Calu3 (cell line): ENCODE results near the gene CLNK. TPM values are rescaled to one million over a fixed set of nuclear protein-coding genes. Genes with fewer than 3 reads are reported as not detected.

Experiments
- BruUV-seq: library from RNA; stranded (reverse); fragments of 400-500 nt; replicated peaks from 2 replicates; lab custom pipeline; 2021; lab: Mats Ljungman, UMichigan
- CTCF ChIA-PET: fragments of 300-600 bp; sonication (Branson Sonifier 250); formaldehyde crosslinking; loops from one replicate; lab custom pipeline; 2022; ENCODE audit warnings: antibody characterized with exemption; lab: Charles Lee
- DNase-seq: peaks from one replicate; pipeline ENCODE4 v3.0.0; 2022
- H3K27ac Mint-ChIP-seq: one replicate; pipeline ENCODE4 v1.8.0; 2022; ENCODE audit warnings: mixed read lengths; ENCODE audit not compliant: unreplicated experiment
- H3K27me3 Mint-ChIP-seq: one replicate; pipeline ENCODE4 v1.8.0; 2022; ENCODE audit warnings: mixed read lengths; ENCODE audit not compliant: unreplicated experiment
- H3K36me3 Mint-ChIP-seq: one replicate; pipeline ENCODE4 v1.8.0; 2022; ENCODE audit warnings: mild to moderate bottlenecking, moderate library complexity, mixed read lengths; ENCODE audit not compliant: insufficient read depth, unreplicated experiment
- H3K4me1 Mint-ChIP-seq: one replicate; pipeline ENCODE4 v1.8.0; 2022; ENCODE audit warnings: mild to moderate bottlenecking, low read depth, mixed read lengths; ENCODE audit not compliant: unreplicated experiment
- H3K4me3 Mint-ChIP-seq: one replicate; pipeline ENCODE4 v1.8.0; 2022; ENCODE audit warnings: mild to moderate bottlenecking, low read depth, moderate library complexity, mixed read lengths; ENCODE audit not compliant: unreplicated experiment
- H3K9me3 Mint-ChIP-seq: one replicate; pipeline ENCODE4 v1.8.0; 2022; ENCODE audit warnings: low read depth, mixed read lengths; ENCODE audit not compliant: unreplicated experiment
- intact Hi-C: fragments of 100-400 bp; cut with micrococcal nuclease; formaldehyde crosslinking; loops from one replicate; pipeline ENCODE4 v1.10.0; 2022; ENCODE audit not compliant: unreplicated experiment
- total RNA-seq: library from RNA; stranded (reverse); gene quantifications from 2 replicates; pipeline ENCODE4 v1.2.3, GENCODE V29; 2022
- TF ChIP-seq, protein P1 (sequence below): fragments of 200-600 bp; IDR thresholded peaks from one replicate; pipeline ENCODE4 v1.8.0; 2022; ENCODE audit warnings: antibody characterized with exemption; ENCODE audit not compliant: unreplicated experiment

The CLNK gene
- total RNA-seq, 1 experiment from 2014 or later, result not detected

- intact Hi-C loops, result no loop called here
- Mint-ChIP-seq H3K9me3 (peaks cover 3% of the 10 kb centered on the region), H3K4me3 (no peak overlapping the region), H3K4me1 (no peaks in the 10 kb centered on the region), H3K27me3 (no peaks in the 10 kb centered on the region), H3K27ac (no peak overlapping the region), H3K36me3 (no peaks in the 10 kb centered on the region)
- DNase-seq, result no peak
- BruUV-seq, result no TSS peak
- TF ChIP-seq, protein P1, sequence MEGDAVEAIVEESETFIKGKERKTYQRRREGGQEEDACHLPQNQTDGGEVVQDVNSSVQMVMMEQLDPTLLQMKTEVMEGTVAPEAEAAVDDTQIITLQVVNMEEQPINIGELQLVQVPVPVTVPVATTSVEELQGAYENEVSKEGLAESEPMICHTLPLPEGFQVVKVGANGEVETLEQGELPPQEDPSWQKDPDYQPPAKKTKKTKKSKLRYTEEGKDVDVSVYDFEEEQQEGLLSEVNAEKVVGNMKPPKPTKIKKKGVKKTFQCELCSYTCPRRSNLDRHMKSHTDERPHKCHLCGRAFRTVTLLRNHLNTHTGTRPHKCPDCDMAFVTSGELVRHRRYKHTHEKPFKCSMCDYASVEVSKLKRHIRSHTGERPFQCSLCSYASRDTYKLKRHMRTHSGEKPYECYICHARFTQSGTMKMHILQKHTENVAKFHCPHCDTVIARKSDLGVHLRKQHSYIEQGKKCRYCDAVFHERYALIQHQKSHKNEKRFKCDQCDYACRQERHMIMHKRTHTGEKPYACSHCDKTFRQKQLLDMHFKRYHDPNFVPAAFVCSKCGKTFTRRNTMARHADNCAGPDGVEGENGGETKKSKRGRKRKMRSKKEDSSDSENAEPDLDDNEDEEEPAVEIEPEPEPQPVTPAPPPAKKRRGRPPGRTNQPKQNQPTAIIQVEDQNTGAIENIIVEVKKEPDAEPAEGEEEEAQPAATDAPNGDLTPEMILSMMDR, result no peak
- CTCF ChIA-PET, result no interaction called here
Measured at GRCh38 chr4:10703156-10703555, 18.6 kb upstream of the CLNK start.

- no peaks in the 10 kb centered on the region for H3K27me3 Mint-ChIP-seq
- H3K4me3 Mint-ChIP-seq, result no peak overlapping the region
- intact Hi-C loops, result no loop called here
- H3K27ac Mint-ChIP-seq, result no peak overlapping the region
- H3K36me3 Mint-ChIP-seq, result no peaks in the 10 kb centered on the region
- no peak for DNase-seq
- H3K9me3 Mint-ChIP-seq, result peaks cover 3% of the 10 kb centered on the region
- no TSS peak for BruUV-seq
- no peaks in the 10 kb centered on the region for H3K4me1 Mint-ChIP-seq
- TF ChIP-seq, protein P1, result no peak
- CTCF ChIA-PET, result no interaction called here
Measured at GRCh38 chr4:10701702-10702460, 17.3 kb upstream of the CLNK start.

GRCh38 chr4:10701161-10701560 is 16.6 kb upstream of the CLNK start:
- Mint-ChIP-seq H3K27me3 (no peaks in the 10 kb centered on the region), H3K9me3 (peaks cover 3% of the 10 kb centered on the region), H3K27ac (no peak overlapping the region), H3K4me3 (no peak overlapping the region), H3K36me3 (no peaks in the 10 kb centered on the region), H3K4me1 (no peaks in the 10 kb centered on the region)
- TF ChIP-seq, protein P1, result no peak
- intact Hi-C loops, result no loop called here
- CTCF ChIA-PET, result no interaction called here
- no TSS peak for BruUV-seq
- DNase-seq, result no peak

- CTCF ChIA-PET, result no interaction called here
- no TSS peak for BruUV-seq
- Mint-ChIP-seq H3K9me3 (peaks cover 3% of the 10 kb centered on the region), H3K4me1 (no peaks in the 10 kb centered on the region), H3K4me3 (no peak overlapping the region), H3K27me3 (no peaks in the 10 kb centered on the region), H3K27ac (no peak overlapping the region), H3K36me3 (no peaks in the 10 kb centered on the region)
- TF ChIP-seq, protein P1, result no peak
- no peak for DNase-seq
- intact Hi-C loops, result no loop called here
Measured at GRCh38 chr4:10698172-10698571, 13.6 kb upstream of the CLNK start.
